PC-9 (cell line): ENCODE data around the gene GNB1. TPM values are rescaled to one million over a fixed set of nuclear protein-coding genes. Genes with fewer than 3 reads are reported as not detected.
A peak's percentile ranks its signal among the peaks of the same experiment; 100 is the strongest.
"Not testable (repeated sequence)": the region's sequence is repeated elsewhere in the genome, so short reads cannot be mapped to it uniquely, and the experiment has no call there.

Source experiments
- BruUV-seq: library from RNA; stranded (reverse); fragments of 400-500 nt; replicated peaks from 2 replicates; lab custom pipeline; 2021; lab: Mats Ljungman, UMichigan
- CTCF ChIA-PET: fragments of 300-600 bp; sonication (Branson Sonifier 250); formaldehyde crosslinking; loops from one replicate; lab custom pipeline; 2022; ENCODE audit warnings: antibody characterized with exemption; lab: Charles Lee
- POLR2A ChIA-PET: fragments of 300-600 bp; sonication (Branson Sonifier 250); formaldehyde crosslinking; loops from one replicate; lab custom pipeline; 2022; ENCODE audit warnings: antibody characterized with exemption; ENCODE audit not compliant: unreplicated experiment; lab: Charles Lee
- DNase-seq, 2 experiments: peaks; one replicate each; pipeline versions ENCODE4 v3.0.0 to v3.0.0-alpha.2; 2015 to 2022; ENCODE audit warnings: mixed read lengths in 1 of 2
- H2AFZ ChIP-seq: fragments of 200-600 bp; sonication (generic); 2 replicates; pipeline ENCODE4 v1.8.1; 2017; ENCODE audit warnings: antibody characterized with exemption
- H3F3A ChIP-seq: fragments of 200-600 bp; sonication (generic); 2 replicates; pipeline ENCODE4 v1.8.1; 2017; ENCODE audit warnings: antibody characterized with exemption, mild to moderate bottlenecking, low read depth; ENCODE audit not compliant: insufficient read depth
- H3K27ac ChIP-seq: fragments of 200-600 bp; sonication (generic); 2 replicates; pipeline ENCODE4 v1.6.1; 2016; ENCODE audit warnings: mixed run types
- H3K27me3 ChIP-seq: fragments of 200-600 bp; sonication (generic); 2 replicates; pipeline ENCODE4 v1.6.1; 2016; ENCODE audit warnings: low read depth, mixed run types; ENCODE audit not compliant: insufficient read depth
- H3K36me3 ChIP-seq: fragments of 200-600 bp; sonication (generic); 2 replicates; pipeline ENCODE4 v1.6.1; 2016; ENCODE audit warnings: low read depth, mixed run types
- H3K4me1 ChIP-seq: fragments of 200-600 bp; sonication (generic); replicated peaks from 2 replicates; pipeline ENCODE4 v1.6.1; 2016; ENCODE audit warnings: mixed run types; ENCODE audit not compliant: insufficient read depth
- H3K4me2 ChIP-seq: fragments of 200-600 bp; sonication (generic); 2 replicates; pipeline ENCODE4 v1.6.1; 2017; ENCODE audit warnings: mixed run types
- H3K4me3 ChIP-seq: fragments of 200-600 bp; sonication (generic); 2 replicates; pipeline ENCODE4 v1.6.1; 2016; ENCODE audit warnings: mixed run types
- H3K79me2 ChIP-seq: fragments of 200-600 bp; sonication (generic); 2 replicates; pipeline ENCODE4 v1.6.1; 2017; ENCODE audit warnings: low read depth, mixed run types
- H3K9me2 ChIP-seq: fragments of 200-600 bp; sonication (generic); 2 replicates; pipeline ENCODE4 v1.8.1; 2017; ENCODE audit warnings: mild to moderate bottlenecking; ENCODE audit not compliant: insufficient read depth
- H3K9me3 ChIP-seq: fragments of 200-600 bp; sonication (generic); 2 replicates; pipeline ENCODE4 v1.8.1; 2016; ENCODE audit warnings: low read depth; ENCODE audit not compliant: insufficient read depth
- H4K20me1 ChIP-seq: fragments of 200-600 bp; sonication (generic); 2 replicates; pipeline ENCODE4 v1.8.1; 2017; ENCODE audit not compliant: insufficient read depth
- EZH2 ChIP-seq: fragments of 200-600 bp; sonication (generic); IDR thresholded peaks from 2 replicates; pipeline ENCODE4 v1.8.0; 2017; ENCODE audit warnings: antibody characterized with exemption, low read depth
- intact Hi-C: fragments of 100-400 bp; cut with micrococcal nuclease; formaldehyde crosslinking; loops from one replicate; pipeline ENCODE4 v1.10.0; 2022; ENCODE audit not compliant: unreplicated experiment
- total RNA-seq: library from RNA; stranded (reverse); gene quantifications from 2 replicates; pipeline ENCODE4 v1.2.3, GENCODE V29; 2021
- TF ChIP-seq, protein P1 (sequence below): fragments of 200-600 bp; sonication (generic); conservative IDR thresholded peaks from 2 replicates; pipeline ENCODE4 v1.6.1; 2017; ENCODE audit warnings: mixed run types, antibody characterized with exemption, mild to moderate bottlenecking, moderate library complexity

GNB1 gene
- total RNA-seq, 1 experiment from 2014 or later = 286 TPM

DNA sequence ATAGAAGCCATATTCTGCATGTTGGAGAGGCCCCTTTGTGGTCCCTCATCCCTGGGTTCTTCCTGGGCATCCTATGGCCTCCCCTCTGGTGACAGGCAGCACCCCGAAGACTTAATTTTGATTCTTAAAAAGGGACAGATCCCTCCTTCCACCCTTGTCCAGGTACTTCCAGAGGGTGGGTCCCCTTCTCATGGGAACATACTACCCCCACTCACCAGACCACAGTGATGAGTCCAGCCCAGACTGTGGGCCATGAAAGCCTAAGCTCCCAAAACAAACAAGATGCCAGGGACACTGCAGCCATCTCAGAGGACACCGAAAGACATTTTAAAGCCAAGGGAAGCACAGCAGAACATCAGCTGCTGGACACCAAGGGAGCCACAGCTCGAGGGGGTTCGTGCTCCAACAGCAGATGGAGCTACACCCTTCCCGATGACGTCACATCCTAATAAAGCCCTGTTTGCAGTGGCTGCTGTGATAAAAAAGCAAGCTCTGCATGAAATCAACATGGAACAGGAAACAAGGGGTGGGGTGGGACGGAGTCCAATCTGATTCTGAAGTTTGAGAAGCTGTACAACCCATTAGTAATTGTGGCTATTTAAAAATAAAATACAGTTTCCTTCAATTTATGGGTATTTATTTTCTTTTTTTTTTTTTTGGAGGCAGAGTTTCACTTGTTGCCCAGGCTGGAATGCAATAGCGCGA, 32.4 kb downstream of the GNB1 start:
- Histone ChIP-seq H4K20me1 (peaks cover 94% of the 10 kb centered on the region), H3K27me3 (no peaks in the 10 kb centered on the region), H2AFZ (no peak overlapping the region), H3K4me1 (peaks cover 17% of the 10 kb centered on the region; the same call in 1 of the 2 replicates), H3K4me2 (no peak overlapping the region), H3K4me3 (no peak overlapping the region), H3K79me2 (peaks cover 100% of the 10 kb centered on the region), H3K27ac (0 out of 2 replicates have a peak overlapping the region, but pooled peaks have one; percentile 9), H3K36me3 (0 out of 2 replicates have a peak, but pooled peaks cover under 1% of the 10 kb centered on the region), H3K9me3 (no peaks in the 10 kb centered on the region), H3F3A (peaks cover 28% of the 10 kb centered on the region), H3K9me2 (no peaks in the 10 kb centered on the region)
- TF ChIP-seq, protein P1, sequence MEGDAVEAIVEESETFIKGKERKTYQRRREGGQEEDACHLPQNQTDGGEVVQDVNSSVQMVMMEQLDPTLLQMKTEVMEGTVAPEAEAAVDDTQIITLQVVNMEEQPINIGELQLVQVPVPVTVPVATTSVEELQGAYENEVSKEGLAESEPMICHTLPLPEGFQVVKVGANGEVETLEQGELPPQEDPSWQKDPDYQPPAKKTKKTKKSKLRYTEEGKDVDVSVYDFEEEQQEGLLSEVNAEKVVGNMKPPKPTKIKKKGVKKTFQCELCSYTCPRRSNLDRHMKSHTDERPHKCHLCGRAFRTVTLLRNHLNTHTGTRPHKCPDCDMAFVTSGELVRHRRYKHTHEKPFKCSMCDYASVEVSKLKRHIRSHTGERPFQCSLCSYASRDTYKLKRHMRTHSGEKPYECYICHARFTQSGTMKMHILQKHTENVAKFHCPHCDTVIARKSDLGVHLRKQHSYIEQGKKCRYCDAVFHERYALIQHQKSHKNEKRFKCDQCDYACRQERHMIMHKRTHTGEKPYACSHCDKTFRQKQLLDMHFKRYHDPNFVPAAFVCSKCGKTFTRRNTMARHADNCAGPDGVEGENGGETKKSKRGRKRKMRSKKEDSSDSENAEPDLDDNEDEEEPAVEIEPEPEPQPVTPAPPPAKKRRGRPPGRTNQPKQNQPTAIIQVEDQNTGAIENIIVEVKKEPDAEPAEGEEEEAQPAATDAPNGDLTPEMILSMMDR = no peak
- no peak for TF ChIP-seq EZH2
- intact Hi-C loops = loop anchor here (2.0 kb wide), 1 partner anchor 32 kb away; the partner anchor contains the start of gene GNB1
- POLR2A ChIA-PET = interaction anchor here (0.5 to 0.7 kb wide), 2 partner anchors 28 to 59 kb away, joined by 4 to 9 read pairs; no protein-coding TSS in a partner anchor
- peak in 1 of 2 experiments; percentile 28 for DNase-seq
- CTCF ChIA-PET = interaction anchor here (0.6 to 1.1 kb wide), 3 partner anchors 22 to 48 kb away, joined by 3 to 10 read pairs (median 4); no protein-coding TSS in a partner anchor
- BruUV-seq = no TSS peak

DNA sequence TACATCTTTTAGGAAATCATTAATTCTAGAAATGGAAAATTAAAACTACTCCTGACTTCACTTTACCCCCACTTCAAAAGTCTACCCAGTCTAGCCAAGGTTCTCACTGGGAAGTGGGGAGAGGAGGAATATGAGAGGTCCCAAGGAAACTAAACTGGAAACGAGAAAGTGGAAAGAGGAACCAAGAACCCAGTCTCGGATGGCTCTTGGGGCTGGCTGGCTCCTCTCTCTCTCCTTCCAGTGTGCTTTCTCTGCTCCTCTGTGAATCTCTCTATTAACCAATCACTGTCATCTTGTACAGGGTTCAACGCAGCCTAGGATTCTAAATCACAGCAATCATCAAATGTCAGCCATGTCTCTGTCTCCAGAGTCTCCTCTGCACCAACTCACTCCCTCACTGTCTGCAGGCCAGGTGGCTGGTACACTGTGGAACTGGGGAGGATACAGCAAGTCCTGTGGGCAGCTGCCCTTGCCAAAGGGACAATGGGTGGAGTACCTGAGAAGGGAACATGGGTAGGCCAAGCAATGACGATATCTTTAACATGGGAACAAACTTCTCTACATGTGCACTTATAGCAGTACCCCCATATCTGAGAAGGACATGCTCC, 33.7 kb downstream of the GNB1 start:
- H3K9me3 ChIP-seq = no peaks in the 10 kb centered on the region
- H3K27ac ChIP-seq = no peak overlapping the region
- POLR2A ChIA-PET = no interaction called here
- TF ChIP-seq, protein P1 = no peak
- no peak for TF ChIP-seq EZH2
- H2AFZ ChIP-seq = no peak overlapping the region
- H3K27me3 ChIP-seq = no peaks in the 10 kb centered on the region
- H3K9me2 ChIP-seq = no peaks in the 10 kb centered on the region
- H3K79me2 ChIP-seq = peaks cover 98% of the 10 kb centered on the region
- CTCF ChIA-PET = no interaction called here
- no TSS peak for BruUV-seq
- no peak overlapping the region for H3K4me2 ChIP-seq
- peaks cover 89% of the 10 kb centered on the region for H4K20me1 ChIP-seq
- DNase-seq = no peak
- H3K4me3 ChIP-seq = no peak overlapping the region
- intact Hi-C loops = no loop called here
- H3F3A ChIP-seq = peaks cover 28% of the 10 kb centered on the region
- H3K36me3 ChIP-seq = no peaks in the 10 kb centered on the region
- H3K4me1 ChIP-seq = peaks cover 17% of the 10 kb centered on the region; the same call in 1 of the 2 replicates

DNA sequence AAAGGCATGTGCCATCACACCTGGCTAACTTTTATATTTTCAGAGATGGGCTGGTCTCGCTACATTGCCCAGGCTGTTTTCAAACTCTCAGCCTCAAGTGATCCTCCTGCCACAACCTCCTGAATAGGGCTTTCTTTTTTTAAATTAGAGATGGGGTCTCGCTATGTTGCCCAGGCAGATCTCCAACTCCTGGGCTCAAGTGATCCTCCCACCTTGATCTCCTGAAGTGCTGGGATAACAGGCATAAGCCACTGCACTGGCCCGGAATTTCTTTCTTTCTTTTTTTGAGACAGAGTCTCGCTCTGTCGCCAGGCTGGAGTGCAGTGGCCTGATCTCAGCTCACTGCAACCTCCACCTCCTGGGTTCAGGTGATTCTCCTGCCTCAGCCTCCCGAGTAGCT, 34.7 kb downstream of the GNB1 start:
- POLR2A ChIA-PET, H3K4me2 ChIP-seq, H3K36me3 ChIP-seq, H3K27me3 ChIP-seq, H3K4me3 ChIP-seq, BruUV-seq, intact Hi-C loops, H3K9me3 ChIP-seq, CTCF ChIA-PET, H2AFZ ChIP-seq, H3K27ac ChIP-seq, DNase-seq, H3K9me2 ChIP-seq: not testable (repeated sequence)
- Histone ChIP-seq H3F3A (peaks cover 33% of the 10 kb centered on the region), H4K20me1 (peaks cover 84% of the 10 kb centered on the region), H3K79me2 (peaks cover 96% of the 10 kb centered on the region), H3K4me1 (peaks cover 17% of the 10 kb centered on the region; the same call in 1 of the 2 replicates)
